SU-DHL-6 (cell line): ENCODE measurements around the gene RNF217.

Experiments
- H2AFZ ChIP-seq: fragments of 200-600 bp; sonication (generic); 2 replicates; pipeline ENCODE4 v1.6.1; 2014; ENCODE audit warnings: low read depth, mild to moderate bottlenecking, moderate library complexity, mixed read lengths, antibody characterized with exemption, low read length; ENCODE audit not compliant: severe bottlenecking
- H3F3A ChIP-seq: fragments of 200-600 bp; shearing (Covaris generic); 2 replicates; pipeline ENCODE4 v1.6.0; 2016; ENCODE audit warnings: antibody characterized with exemption, mild to moderate bottlenecking; ENCODE audit not compliant: insufficient read depth
- H3K27ac ChIP-seq: fragments of 200-600 bp; sonication (generic); 2 replicates; pipeline ENCODE4 v1.5.1; 2016; ENCODE audit warnings: low read depth, mild to moderate bottlenecking, low read length, moderate library complexity, mixed read lengths
- H3K27me3 ChIP-seq: fragments of 200-600 bp; sonication (generic), shearing (Covaris generic); 2 replicates; pipeline ENCODE4 v1.6.0; 2014; ENCODE audit warnings: mild to moderate bottlenecking, low read length
- H3K36me3 ChIP-seq: fragments of 200-600 bp; sonication (generic); 2 replicates; pipeline ENCODE4 v1.6.1; 2014; ENCODE audit warnings: mild to moderate bottlenecking, low read length, mixed read lengths
- H3K4me2 ChIP-seq: fragments of 300-600, 200-600 bp; shearing (Covaris generic), sonication (generic); 2 replicates; pipeline ENCODE4 v1.6.0; 2014; ENCODE audit warnings: low read length, low read depth, mild to moderate bottlenecking; ENCODE audit not compliant: poor library complexity, severe bottlenecking
- H3K4me3 ChIP-seq: fragments of 200-600 bp; sonication (generic); 2 replicates; pipeline ENCODE4 v1.5.1; 2014; ENCODE audit warnings: antibody characterized with exemption, low read length, mild to moderate bottlenecking, mixed read lengths; ENCODE audit not compliant: insufficient read depth, poor library complexity, severe bottlenecking
- H3K79me2 ChIP-seq: fragments of 200-600 bp; sonication (generic); 2 replicates; pipeline ENCODE4 v1.6.1; 2014; ENCODE audit warnings: mild to moderate bottlenecking, low read length, moderate library complexity; ENCODE audit not compliant: insufficient read depth
- H3K9ac ChIP-seq: fragments of 200-600 bp; sonication (generic); 2 replicates; pipeline ENCODE4 v1.7.0; 2014; ENCODE audit warnings: mild to moderate bottlenecking, low read length
- H3K9me2 ChIP-seq: fragments of 200-600 bp; sonication (generic); replicated peaks from 2 replicates; pipeline ENCODE4 v1.6.1; 2014; ENCODE audit warnings: low read length; ENCODE audit not compliant: insufficient read depth
- H3K9me3 ChIP-seq: fragments of 200-600 bp; sonication (generic); 2 replicates; pipeline ENCODE4 v1.6.1; 2014; ENCODE audit warnings: low read length, mixed read lengths; ENCODE audit not compliant: insufficient read depth
- H4K20me1 ChIP-seq: fragments of 200-600 bp; sonication (generic); 2 replicates; pipeline ENCODE4 v1.6.1; 2014; ENCODE audit warnings: low read depth, mild to moderate bottlenecking, antibody characterized with exemption, low read length, moderate library complexity, mixed read lengths
- CTCF ChIP-seq: fragments of 200-600 bp; sonication (generic); IDR thresholded peaks from one replicate; pipeline ENCODE4 v1.5.1; 2017; ENCODE audit warnings: antibody characterized with exemption, mild to moderate bottlenecking, low read length, moderate library complexity; ENCODE audit not compliant: insufficient read depth, poor library complexity, severe bottlenecking
- EZH2phosphoT487 ChIP-seq: fragments of 200-600 bp; sonication (generic), shearing (Covaris generic); conservative IDR thresholded peaks from 2 replicates; pipeline ENCODE4 v1.6.1; 2018; ENCODE audit warnings: mild to moderate bottlenecking, antibody characterized with exemption, low read length, moderate library complexity, mixed read lengths

RNF217 gene

GRCh38 chr6:125129354-125129753 is 167.1 kb downstream of the RNF217 start:
- H3K27me3 ChIP-seq, result no peaks in the 10 kb centered on the region
- no peak overlapping the region for H2AFZ ChIP-seq

GRCh38 chr6:125132058-125132457 is 169.8 kb downstream of the RNF217 start:
- H3K79me2 ChIP-seq, result no peaks in the 10 kb centered on the region
- no peaks in the 10 kb centered on the region for H3K9me2 ChIP-seq
- H3K9ac ChIP-seq, result no peak overlapping the region
- no peaks in the 10 kb centered on the region for H3K36me3 ChIP-seq
- no peaks in the 10 kb centered on the region for H4K20me1 ChIP-seq
- H3K4me3 ChIP-seq, result no peak overlapping the region
- H3K9me3 ChIP-seq, result no peaks in the 10 kb centered on the region
- H2AFZ ChIP-seq, result no peak overlapping the region
- no peak overlapping the region for H3K4me2 ChIP-seq
- H3K27me3 ChIP-seq, result no peaks in the 10 kb centered on the region
- H3K27ac ChIP-seq, result no peak overlapping the region
- no peaks in the 10 kb centered on the region for H3F3A ChIP-seq
- no peak for TF ChIP-seq EZH2phosphoT487
- no peak for TF ChIP-seq CTCF

More at GRCh38 chr6:125129354-125129753, 167.1 kb downstream of the RNF217 start:
- H3K9ac ChIP-seq, result no peak overlapping the region
- H3K9me2 ChIP-seq, result no peaks in the 10 kb centered on the region
- H3K4me2 ChIP-seq, result no peak overlapping the region
- no peak overlapping the region for H3K27ac ChIP-seq
- H3K36me3 ChIP-seq, result no peaks in the 10 kb centered on the region
- TF ChIP-seq CTCF (no peak), EZH2phosphoT487 (no peak)
- H3F3A ChIP-seq, result no peaks in the 10 kb centered on the region
- H3K9me3 ChIP-seq, result no peaks in the 10 kb centered on the region
- no peak overlapping the region for H3K4me3 ChIP-seq
- no peaks in the 10 kb centered on the region for H4K20me1 ChIP-seq
- H3K79me2 ChIP-seq, result no peaks in the 10 kb centered on the region

GRCh38 chr6:125136378-125136777 is 174.1 kb downstream of the RNF217 start:
- H3K4me2 ChIP-seq, result no peak overlapping the region
- H3K36me3 ChIP-seq, result no peaks in the 10 kb centered on the region
- no peak overlapping the region for H2AFZ ChIP-seq
- H3K4me3 ChIP-seq, result no peak overlapping the region
- H3K79me2 ChIP-seq, result no peaks in the 10 kb centered on the region
- H3F3A ChIP-seq, result no peaks in the 10 kb centered on the region
- no peaks in the 10 kb centered on the region for H3K9me2 ChIP-seq
- no peak overlapping the region for H3K9ac ChIP-seq
- no peaks in the 10 kb centered on the region for H4K20me1 ChIP-seq
- H3K27me3 ChIP-seq, result no peaks in the 10 kb centered on the region
- H3K27ac ChIP-seq, result no peak overlapping the region
- TF ChIP-seq EZH2phosphoT487 (no peak), CTCF (no peak)
- no peaks in the 10 kb centered on the region for H3K9me3 ChIP-seq

GRCh38 chr6:125138083-125138482 is 175.8 kb downstream of the RNF217 start:
- no peaks in the 10 kb centered on the region for H3K9me2 ChIP-seq
- no peak for TF ChIP-seq EZH2phosphoT487
- no peak for TF ChIP-seq CTCF
- no peak overlapping the region for H3K9ac ChIP-seq
- H3K79me2 ChIP-seq, result no peaks in the 10 kb centered on the region
- H3F3A ChIP-seq, result no peaks in the 10 kb centered on the region
- H3K9me3 ChIP-seq, result no peaks in the 10 kb centered on the region
- H3K4me2 ChIP-seq, result no peak overlapping the region
- no peak overlapping the region for H2AFZ ChIP-seq
- H3K4me3 ChIP-seq, result no peak overlapping the region
- no peak overlapping the region for H3K27ac ChIP-seq
- H3K36me3 ChIP-seq, result no peaks in the 10 kb centered on the region
- no peaks in the 10 kb centered on the region for H4K20me1 ChIP-seq
- no peaks in the 10 kb centered on the region for H3K27me3 ChIP-seq
